Left forelimb (tissue), 1 donor: ENCODE measurements around the gene CEP72.
"Not testable (repeated sequence)": the region's sequence is repeated elsewhere in the genome, so short reads cannot be mapped to it uniquely, and the experiment has no call there.

Experiments used
- DNase-seq: peaks from one replicate; pipeline ENCODE4 v3.0.0-alpha.2; 2018; ENCODE audit warnings: low spot score

The CEP72 gene

DNA sequence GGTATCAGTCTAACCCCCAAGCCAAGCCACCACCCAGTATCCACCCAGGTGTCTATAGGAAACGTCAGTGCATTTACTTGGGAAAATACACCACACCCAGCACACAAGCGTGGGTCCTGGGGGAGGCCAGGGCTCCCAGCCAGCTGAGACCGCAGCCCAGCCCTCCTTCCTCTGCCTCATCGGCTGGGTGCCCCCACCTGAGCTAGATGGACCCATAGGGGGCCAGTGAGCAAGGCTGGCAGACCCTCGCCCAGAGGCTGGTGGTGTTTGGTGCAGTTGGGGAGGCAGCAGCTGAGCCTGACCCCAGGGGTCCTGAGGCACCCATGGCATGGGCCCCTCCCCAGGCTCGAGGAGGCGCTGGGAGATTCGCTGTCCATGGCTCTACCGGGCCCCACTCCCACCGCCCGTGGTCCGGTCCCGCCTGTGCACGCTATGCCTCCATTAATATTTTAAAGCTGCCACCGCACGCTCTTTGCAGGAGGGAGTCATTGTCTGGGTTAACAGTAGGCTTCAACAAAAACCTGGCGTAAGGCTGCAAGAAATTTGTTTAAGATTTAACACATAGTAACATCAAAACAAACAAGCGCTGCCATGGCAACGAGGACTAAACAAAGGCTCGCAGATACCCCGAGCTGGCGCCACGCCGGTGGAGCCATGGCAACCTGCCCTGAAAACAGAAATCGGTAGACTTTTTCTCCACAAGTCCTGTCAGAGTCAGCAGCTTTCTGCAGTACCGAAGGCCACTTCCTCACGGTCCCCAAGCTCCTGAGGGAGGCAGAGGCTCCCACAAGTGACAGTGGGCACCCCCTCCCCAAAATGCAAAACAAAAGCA, 60.4 kb downstream of the CEP72 start:
- DNase-seq = peak; percentile 90

DNA sequence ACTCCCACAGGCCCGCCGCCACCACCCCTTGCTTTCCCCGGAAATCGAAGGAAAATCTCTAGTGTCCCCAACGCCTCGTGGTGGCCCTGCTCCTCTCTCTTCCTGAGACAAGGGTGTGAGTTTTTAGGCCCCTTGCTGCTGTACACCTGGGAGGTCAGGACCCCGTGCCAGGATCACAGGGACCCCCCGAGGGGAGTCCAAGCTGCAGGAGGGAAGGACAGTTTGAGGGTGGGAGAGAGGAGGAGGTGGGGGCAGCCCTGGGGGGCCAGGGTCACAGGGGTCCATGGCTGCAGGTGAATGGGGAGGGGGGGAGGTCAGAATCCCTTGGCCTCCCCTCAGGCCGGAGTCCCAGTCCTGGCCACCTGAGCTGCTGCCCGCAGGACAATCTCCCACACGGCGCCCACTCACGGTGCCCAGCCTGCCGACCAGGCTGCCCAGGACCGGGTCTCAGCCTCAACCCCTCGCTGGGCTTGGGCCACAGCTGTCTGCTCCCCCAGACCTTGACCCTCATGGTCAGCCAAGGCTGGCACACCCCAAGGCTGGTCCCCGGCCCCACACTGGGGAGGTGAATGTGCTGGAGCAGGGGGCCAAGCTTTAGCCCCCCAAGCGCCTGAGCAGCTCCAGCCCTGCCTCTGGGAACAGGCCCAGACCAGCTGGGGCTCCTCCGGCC, 61.2 kb downstream of the CEP72 start:
- DNase-seq = no peak

GRCh38 chr5:673831-674629, 61.9 kb downstream of the CEP72 start:
- DNase-seq = no peak

GRCh38 chr5:674630-675011, 62.5 kb downstream of the CEP72 start:
- DNase-seq = no peak

GRCh38 chr5:675111-675870, 63.2 kb downstream of the CEP72 start:
- DNase-seq = peak; percentile 64

- peak; percentile 57 for DNase-seq
Observed at GRCh38 chr5:675871-676698, 63.9 kb downstream of the CEP72 start.

DNA sequence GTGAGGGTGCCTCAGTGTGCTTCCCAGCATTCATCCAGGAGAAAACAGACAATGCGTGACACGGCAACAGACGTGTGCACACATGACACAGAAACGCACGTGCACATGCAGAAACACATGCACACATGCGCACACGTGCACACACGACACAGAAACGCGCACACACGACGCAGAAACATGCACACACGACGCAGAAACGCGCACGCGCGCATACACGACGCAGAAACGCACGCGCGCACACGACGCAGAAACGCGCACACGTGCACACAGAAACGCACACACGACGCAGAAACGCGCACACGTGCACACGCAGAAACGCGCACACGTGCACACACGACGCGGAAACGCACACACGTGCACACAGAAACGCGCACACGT, 64.5 kb downstream of the CEP72 start:
- DNase-seq = no peak

- DNase-seq = peak; percentile 55
Observed at GRCh38 chr5:677131-678101, 65.3 kb downstream of the CEP72 start.

DNA sequence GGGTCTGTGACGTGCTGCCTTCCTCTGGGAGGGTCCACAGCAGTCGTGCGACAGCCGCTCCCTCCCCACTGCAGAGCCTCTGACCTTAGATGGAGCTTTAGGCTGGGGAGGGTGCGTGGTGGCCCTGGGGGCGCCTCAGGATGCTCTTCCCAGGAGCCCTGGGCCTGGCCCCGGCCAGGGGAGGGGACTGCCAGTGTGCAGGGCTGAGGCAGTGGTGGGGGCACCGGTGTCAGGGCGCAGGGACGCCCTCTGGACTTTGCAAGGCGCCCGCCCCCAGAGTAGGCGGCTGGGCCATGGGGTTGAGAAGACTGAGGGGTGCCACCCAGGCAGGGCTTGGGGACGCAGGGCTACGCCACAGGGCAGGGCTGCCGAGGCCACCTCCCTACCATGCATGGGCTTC, 66.4 kb downstream of the CEP72 start:
- not testable (repeated sequence) for DNase-seq

- DNase-seq = not testable (repeated sequence)
Observed at GRCh38 chr5:679166-679895, 67.2 kb downstream of the CEP72 start.

DNA sequence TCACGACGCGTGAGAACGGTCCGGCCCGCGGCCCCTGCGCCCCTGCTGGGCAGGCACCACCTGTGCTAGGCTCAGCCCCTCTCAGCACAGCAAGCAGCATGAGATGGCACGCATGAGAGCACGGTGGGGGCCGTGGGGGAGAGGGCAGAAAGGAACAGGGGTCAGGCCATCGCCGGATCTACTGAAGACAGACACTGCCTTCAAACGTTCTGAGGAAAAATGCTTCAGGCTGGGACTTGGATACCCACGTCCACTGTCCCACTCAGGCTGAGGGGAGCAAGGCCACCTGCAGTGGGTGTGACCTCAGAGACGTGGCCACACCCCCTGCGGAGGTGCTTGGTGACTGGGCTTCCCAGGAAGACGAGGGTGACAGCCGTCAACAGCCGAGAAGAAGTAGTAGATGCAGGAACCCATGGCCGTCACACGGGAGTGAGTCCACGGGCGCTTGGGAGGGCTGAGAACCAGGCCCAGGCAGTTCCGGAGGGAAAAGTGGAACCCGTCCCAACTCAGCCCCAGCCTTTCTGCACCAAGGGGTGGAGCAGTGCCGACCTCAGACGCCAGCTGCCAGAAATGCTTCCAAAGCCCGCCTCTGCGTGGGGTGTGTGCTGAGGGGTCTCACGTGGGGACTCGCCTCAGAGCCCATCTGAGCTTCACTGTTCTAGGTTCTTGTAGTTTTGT, 68.1 kb downstream of the CEP72 start:
- DNase-seq = not testable (repeated sequence)

GRCh38 chr5:680836-681235, 68.7 kb downstream of the CEP72 start:
- not testable (repeated sequence) for DNase-seq

GRCh38 chr5:681317-682191, 69.4 kb downstream of the CEP72 start:
- peak; percentile 25 for DNase-seq

DNA sequence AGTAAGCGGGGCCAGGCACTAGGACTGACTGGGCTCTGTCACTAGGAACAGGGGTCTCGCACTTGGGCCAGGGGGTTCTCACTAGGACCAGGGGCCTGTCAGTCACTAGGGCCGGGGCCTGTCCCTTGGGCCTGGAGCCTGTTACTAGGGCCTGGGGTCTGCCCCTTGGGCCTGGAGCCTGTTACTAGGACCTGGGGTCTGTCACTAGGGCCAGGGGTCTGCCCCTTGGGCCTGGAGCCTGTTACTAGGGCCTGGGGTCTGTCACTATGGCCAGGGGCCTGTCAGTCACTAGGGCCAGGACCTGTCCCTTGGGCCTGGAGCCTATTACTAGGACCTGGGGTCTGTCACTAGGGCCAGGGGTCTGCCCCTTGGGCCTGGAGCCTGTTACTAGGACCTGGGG, 70.1 kb downstream of the CEP72 start:
- DNase-seq = peak; percentile 33

- DNase-seq = peak; percentile 64
Observed at GRCh38 chr5:682651-683358, 70.7 kb downstream of the CEP72 start.

GRCh38 chr5:683551-684481, 71.7 kb downstream of the CEP72 start:
- DNase-seq = peak; percentile 52
